CD4-positive, alpha-beta T cell (primary cell): ENCODE data around the gene TANGO2. TPM values are rescaled to one million over a fixed set of nuclear protein-coding genes. Genes with fewer than 3 reads are reported as not detected.
A peak's percentile ranks its signal among the peaks of the same experiment; 100 is the strongest.

Experiments
- ATAC-seq: fragments of 200-7000 bp; cut with Tn5 transposase; one replicate; pipeline ENCODE4 v1.10.0; 2022; ENCODE audit warnings: mild to moderate bottlenecking; ENCODE audit not compliant: poor library complexity
- CTCF ChIA-PET: fragments of 350-600 bp; sonication (Branson Sonifier 250); formaldehyde crosslinking; loops from one replicate; lab custom pipeline; 2021; ENCODE audit warnings: antibody characterized with exemption, inconsistent platforms; lab: Charles Lee
- POLR2A ChIA-PET: fragments of 350-600 bp; sonication (Branson Sonifier 250); formaldehyde crosslinking; loops from one replicate; lab custom pipeline; 2021; ENCODE audit warnings: antibody characterized with exemption, inconsistent platforms; lab: Charles Lee
- DNase-seq, 14 experiments: peaks; one replicate each; pipeline ENCODE4 v3.0.0-alpha.2; 2013 to 2020; ENCODE audit warnings: mixed read lengths in 2 of 14
- H3K27ac ChIP-seq, 2 donors: one replicate each; pipeline versions ENCODE4 v1.5.1 to v1.7.0; 2013; ENCODE audit warnings: low read length in 2 of 2, low read depth in 1 of 2, mild to moderate bottlenecking in 1 of 2
- H3K27me3 ChIP-seq, 2 experiments: 1 replicate in 1 of 2; 2 replicates in 1 of 2; pipeline versions ENCODE4 v1.6.1 to v1.7.0; 2013; ENCODE audit warnings: low read length in 2 of 2, control low read depth in 1 of 2, mild to moderate bottlenecking in 1 of 2, moderate library complexity in 1 of 2; ENCODE audit not compliant: insufficient read depth in 2 of 2, control insufficient read depth in 1 of 2
- H3K36me3 ChIP-seq: one replicate; pipeline ENCODE4 v1.6.1; 2013; ENCODE audit warnings: low read length, control low read depth; ENCODE audit not compliant: insufficient read depth
- H3K4me1 ChIP-seq: one replicate; pipeline ENCODE4 v1.6.1; 2013; ENCODE audit warnings: low read length, control low read depth; ENCODE audit not compliant: insufficient read depth
- H3K4me3 ChIP-seq: one replicate; pipeline ENCODE4 v1.5.1; 2013; ENCODE audit warnings: mild to moderate bottlenecking, low read length, moderate library complexity
- H3K9me3 ChIP-seq, 2 experiments: 1 replicate in 1 of 2; 2 replicates in 1 of 2; pipeline versions ENCODE4 v1.6.1 to v1.7.0; 2013; ENCODE audit warnings: low read length in 2 of 2, mild to moderate bottlenecking in 2 of 2, control low read depth in 1 of 2, moderate library complexity in 1 of 2; ENCODE audit not compliant: control insufficient read depth in 1 of 2, insufficient read depth in 1 of 2
- H3K27ac Mint-ChIP-seq: one replicate; pipeline ENCODE4 v1.8.0; 2020; ENCODE audit warnings: mixed read lengths
- H3K27me3 Mint-ChIP-seq: one replicate; pipeline ENCODE4 v1.8.0; 2021; ENCODE audit warnings: mixed read lengths
- H3K36me3 Mint-ChIP-seq: one replicate; pipeline ENCODE4 v1.8.0; 2021; ENCODE audit warnings: low read depth, mixed read lengths
- H3K4me1 Mint-ChIP-seq: one replicate; pipeline ENCODE4 v1.8.0; 2021; ENCODE audit warnings: low read depth, mixed read lengths
- H3K4me3 Mint-ChIP-seq: one replicate; pipeline ENCODE4 v1.8.0; 2020; ENCODE audit warnings: mild to moderate bottlenecking, mixed read lengths
- H3K9me3 Mint-ChIP-seq: one replicate; pipeline ENCODE4 v1.8.0; 2020; ENCODE audit warnings: mixed read lengths
- intact Hi-C, 2 experiments: fragments of 100-400 bp; cut with DNase I in 1 of 2; cut with micrococcal nuclease in 1 of 2; formaldehyde crosslinking; loops; one replicate each; pipeline versions ENCODE4 v1.15.1 to v1.9.0; 2023 to 2025; cut with DNase I, micrococcal nuclease
- total RNA-seq, 174 experiments: library from RNA in 2 of 174; stranded (reverse) in 2 of 174; gene quantifications; one replicate each; pipeline ENCODE4 v1.2.3 and lab custom pipeline; 2021 to 2026
- TF ChIP-seq, protein P1 (sequence below): fragments of 200-600 bp; IDR thresholded peaks from one replicate; pipeline ENCODE4 v1.8.0; 2022; ENCODE audit warnings: antibody characterized with exemption, mild to moderate bottlenecking

TANGO2 gene
- total RNA-seq, 2 experiments from 2014 or later: 10.3 to 10.5 TPM

DNA sequence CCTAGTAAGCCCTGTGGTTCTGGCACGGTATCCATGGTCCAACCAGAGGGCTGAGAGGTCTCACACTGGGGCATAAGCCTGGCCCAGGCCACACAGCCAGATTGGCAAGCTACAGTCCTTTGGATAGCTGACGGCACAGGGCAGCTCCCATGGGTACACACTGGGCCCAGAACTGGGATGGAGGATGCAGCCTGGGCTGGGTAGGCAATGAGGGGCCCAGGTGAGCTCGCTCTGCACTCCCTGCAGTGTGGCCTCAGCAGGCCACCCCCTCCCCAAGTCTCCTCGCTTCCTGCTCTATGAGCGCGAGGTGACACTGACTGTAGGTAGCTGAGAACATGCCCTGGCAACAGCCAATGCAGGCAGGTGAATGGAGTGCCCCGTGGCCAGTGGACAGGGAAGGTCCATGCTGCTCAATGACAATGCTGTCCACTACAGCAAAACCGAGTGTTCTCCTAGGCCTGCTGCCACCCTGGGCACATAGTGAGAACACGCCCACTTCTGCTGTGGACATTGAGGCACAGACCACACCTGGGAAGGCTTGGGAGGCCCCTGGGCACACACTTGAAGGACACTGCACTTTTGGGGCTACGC is 8.1 kb upstream of the TANGO2 start:
- intact Hi-C loops: loop anchor here in 1 of 2 experiments (1.0 to 10.0 kb wide), 3 partner anchors 43 to 382 kb away; partner anchors contain the start of genes GNB1L, RTL10 and ZNF74
- no peak for DNase-seq
- H3K27ac ChIP-seq: no peak overlapping the region
- no peak overlapping the region for H3K27ac Mint-ChIP-seq
- TF ChIP-seq, protein P1, sequence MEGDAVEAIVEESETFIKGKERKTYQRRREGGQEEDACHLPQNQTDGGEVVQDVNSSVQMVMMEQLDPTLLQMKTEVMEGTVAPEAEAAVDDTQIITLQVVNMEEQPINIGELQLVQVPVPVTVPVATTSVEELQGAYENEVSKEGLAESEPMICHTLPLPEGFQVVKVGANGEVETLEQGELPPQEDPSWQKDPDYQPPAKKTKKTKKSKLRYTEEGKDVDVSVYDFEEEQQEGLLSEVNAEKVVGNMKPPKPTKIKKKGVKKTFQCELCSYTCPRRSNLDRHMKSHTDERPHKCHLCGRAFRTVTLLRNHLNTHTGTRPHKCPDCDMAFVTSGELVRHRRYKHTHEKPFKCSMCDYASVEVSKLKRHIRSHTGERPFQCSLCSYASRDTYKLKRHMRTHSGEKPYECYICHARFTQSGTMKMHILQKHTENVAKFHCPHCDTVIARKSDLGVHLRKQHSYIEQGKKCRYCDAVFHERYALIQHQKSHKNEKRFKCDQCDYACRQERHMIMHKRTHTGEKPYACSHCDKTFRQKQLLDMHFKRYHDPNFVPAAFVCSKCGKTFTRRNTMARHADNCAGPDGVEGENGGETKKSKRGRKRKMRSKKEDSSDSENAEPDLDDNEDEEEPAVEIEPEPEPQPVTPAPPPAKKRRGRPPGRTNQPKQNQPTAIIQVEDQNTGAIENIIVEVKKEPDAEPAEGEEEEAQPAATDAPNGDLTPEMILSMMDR: no peak
- peaks cover 14% of the 10 kb centered on the region for H3K4me1 Mint-ChIP-seq
- no peaks in the 10 kb centered on the region for H3K9me3 ChIP-seq
- no peak overlapping the region for H3K4me3 ChIP-seq
- ATAC-seq: no peak
- no peaks in the 10 kb centered on the region for H3K36me3 Mint-ChIP-seq
- H3K4me1 ChIP-seq: peaks cover 18% of the 10 kb centered on the region
- POLR2A ChIA-PET: no interaction called here
- H3K27me3 ChIP-seq: peaks cover 0 to 3% of the 10 kb centered on the region in 2 experiments
- H3K27me3 Mint-ChIP-seq: peaks cover 4% of the 10 kb centered on the region
- no peak overlapping the region for H3K4me3 Mint-ChIP-seq
- no peaks in the 10 kb centered on the region for H3K9me3 Mint-ChIP-seq
- H3K36me3 ChIP-seq: no peaks in the 10 kb centered on the region
- CTCF ChIA-PET: interaction anchor here (1.1 kb wide), 1 partner anchor 42 kb away, joined by 5 read pairs; no protein-coding TSS in a partner anchor

- Histone ChIP-seq H3K9me3 (no peaks in the 10 kb centered on the region), H3K4me3 (no peak overlapping the region), H3K4me1 (peaks cover 20% of the 10 kb centered on the region), H3K27me3 (peaks cover 0 to 3% of the 10 kb centered on the region in 2 experiments), H3K36me3 (no peaks in the 10 kb centered on the region), H3K27ac (no peak overlapping the region)
- H3K27me3 Mint-ChIP-seq: peaks cover 4% of the 10 kb centered on the region
- H3K27ac Mint-ChIP-seq: no peak overlapping the region
- intact Hi-C loops: loop anchor here in 1 of 2 experiments (1.0 to 10.0 kb wide), 3 partner anchors 43 to 381 kb away; partner anchors contain the start of genes GNB1L, RTL10 and ZNF74
- peaks cover 14% of the 10 kb centered on the region for H3K4me1 Mint-ChIP-seq
- DNase-seq: peak in 6 of 14 experiments; percentile 17 to 52 (median 40)
- TF ChIP-seq, protein P1: no peak
- no peak overlapping the region for H3K4me3 Mint-ChIP-seq
- no peaks in the 10 kb centered on the region for H3K9me3 Mint-ChIP-seq
- CTCF ChIA-PET: interaction anchor here (1.1 kb wide), 1 partner anchor 43 kb away, joined by 5 read pairs; no protein-coding TSS in a partner anchor
- ATAC-seq: no peak
- no peaks in the 10 kb centered on the region for H3K36me3 Mint-ChIP-seq
- POLR2A ChIA-PET: no interaction called here
Measured at GRCh38 chr22:20013382-20013871, 7.5 kb upstream of the TANGO2 start.

- CTCF ChIA-PET: no interaction called here
- POLR2A ChIA-PET: no interaction called here
- intact Hi-C loops: loop anchor here in 1 of 2 experiments (10.0 kb wide), 2 partner anchors 160 to 380 kb away; partner anchors contain the start of genes GNB1L, RTL10 and ZNF74
- Histone ChIP-seq H3K36me3 (no peaks in the 10 kb centered on the region), H3K27me3 (peaks cover 0 to 3% of the 10 kb centered on the region in 2 experiments), H3K4me1 (peaks cover 20% of the 10 kb centered on the region), H3K4me3 (no peak overlapping the region), H3K9me3 (no peaks in the 10 kb centered on the region), H3K27ac (no peak overlapping the region)
- Mint-ChIP-seq H3K27ac (no peak overlapping the region), H3K4me1 (peaks cover 14% of the 10 kb centered on the region), H3K36me3 (no peaks in the 10 kb centered on the region), H3K27me3 (peaks cover 4% of the 10 kb centered on the region), H3K4me3 (peak overlapping the region; percentile 82), H3K9me3 (no peaks in the 10 kb centered on the region)
- no peak for ATAC-seq
- TF ChIP-seq, protein P1: no peak
- no peak for DNase-seq
Measured at GRCh38 chr22:20014526-20015186, 6.3 kb upstream of the TANGO2 start.
